ENCODE data around the gene ARID5A.

Gene ARID5A

DNA sequence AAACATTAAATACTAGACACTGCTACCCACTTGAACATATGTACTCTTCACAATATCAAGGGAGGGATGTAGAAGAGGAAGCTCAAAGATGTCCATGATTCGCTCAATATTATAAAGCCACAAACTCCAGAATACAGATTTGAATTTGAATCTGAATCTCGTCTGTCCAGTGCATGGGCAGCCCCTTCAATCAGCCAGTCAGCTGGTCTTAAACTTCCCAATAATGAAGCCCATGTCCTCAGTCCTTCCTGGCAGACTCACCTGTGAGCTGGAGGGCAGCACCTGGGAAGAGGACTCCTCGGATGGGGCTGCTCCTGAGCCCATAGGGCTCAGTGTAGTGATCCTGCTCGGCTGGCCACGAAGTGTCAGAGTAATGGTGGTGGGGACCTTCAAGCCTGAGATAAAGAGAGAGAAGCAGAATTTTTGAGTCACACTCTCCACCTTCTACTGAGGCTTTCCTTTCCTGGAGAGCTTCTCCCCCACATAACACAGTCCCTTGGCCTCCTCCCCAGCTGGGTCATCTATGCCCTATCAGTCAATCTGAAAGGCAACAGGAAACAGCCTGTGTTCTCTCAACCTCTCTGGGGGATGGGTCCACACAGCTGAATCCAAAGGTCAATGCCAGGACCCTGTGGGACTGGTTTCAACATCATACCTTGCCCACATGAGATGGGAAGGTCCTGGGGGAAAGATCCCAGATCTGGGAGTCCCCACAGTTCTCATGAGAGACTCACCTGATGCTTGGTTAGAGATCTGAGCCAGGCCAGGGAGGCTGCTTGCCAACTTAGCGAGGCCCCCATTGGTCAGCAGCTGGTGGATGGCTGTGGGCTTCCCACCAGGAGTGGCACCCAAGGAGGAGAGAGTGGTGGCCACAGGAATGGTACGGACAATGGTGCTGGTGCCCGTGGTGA is 65.1 kb downstream of the ARID5A start:
- TF ChIP-seq, protein P1, sequence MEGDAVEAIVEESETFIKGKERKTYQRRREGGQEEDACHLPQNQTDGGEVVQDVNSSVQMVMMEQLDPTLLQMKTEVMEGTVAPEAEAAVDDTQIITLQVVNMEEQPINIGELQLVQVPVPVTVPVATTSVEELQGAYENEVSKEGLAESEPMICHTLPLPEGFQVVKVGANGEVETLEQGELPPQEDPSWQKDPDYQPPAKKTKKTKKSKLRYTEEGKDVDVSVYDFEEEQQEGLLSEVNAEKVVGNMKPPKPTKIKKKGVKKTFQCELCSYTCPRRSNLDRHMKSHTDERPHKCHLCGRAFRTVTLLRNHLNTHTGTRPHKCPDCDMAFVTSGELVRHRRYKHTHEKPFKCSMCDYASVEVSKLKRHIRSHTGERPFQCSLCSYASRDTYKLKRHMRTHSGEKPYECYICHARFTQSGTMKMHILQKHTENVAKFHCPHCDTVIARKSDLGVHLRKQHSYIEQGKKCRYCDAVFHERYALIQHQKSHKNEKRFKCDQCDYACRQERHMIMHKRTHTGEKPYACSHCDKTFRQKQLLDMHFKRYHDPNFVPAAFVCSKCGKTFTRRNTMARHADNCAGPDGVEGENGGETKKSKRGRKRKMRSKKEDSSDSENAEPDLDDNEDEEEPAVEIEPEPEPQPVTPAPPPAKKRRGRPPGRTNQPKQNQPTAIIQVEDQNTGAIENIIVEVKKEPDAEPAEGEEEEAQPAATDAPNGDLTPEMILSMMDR (IDR thresholded peaks at IDR 0.05), result no peak
